MM.1S (cell line): ENCODE measurements around the gene TTLL9.

Experiments
- CTCF ChIP-seq: fragments of 300-600 bp; sonication (generic); IDR thresholded peaks from 2 replicates; pipeline ENCODE4 v1.5.1; 2016; ENCODE audit warnings: antibody characterized with exemption, low read length, mixed read lengths
- EZH2 ChIP-seq: fragments of 300-600 bp; sonication (generic); optimal IDR thresholded peaks from 2 replicates; pipeline ENCODE3; 2017; ENCODE audit warnings: low read depth, mild to moderate bottlenecking, antibody characterized with exemption, low read length, mixed read lengths

- TF ChIP-seq CTCF (no peak), EZH2 (no peak)
These were observed 114.6 kb downstream of the TTLL9 start for GRCh38 chr20:31984981-31985471.
